ENCODE data around the gene CLTRN. TPM values are rescaled to one million over a fixed set of nuclear protein-coding genes. Genes with fewer than 3 reads are reported as not detected.

Gene CLTRN
- total RNA-seq, 1 experiment from 2014 or later: 0.10 TPM

GRCh38 chrX:15683193-15683592, 18.6 kb upstream of the CLTRN start:
- Histone ChIP-seq H3K4me3 (ENCODE audit: low read depth in 2 of 2, low read length in 2 of 2) (no peak overlapping the region), H3K36me3 (ENCODE audit: control insufficient read depth, insufficient read depth, low read length) (no peaks in the 10 kb centered on the region), H3K27ac (ENCODE audit: low read length) (no peak overlapping the region), H3K9me3 (ENCODE audit: control insufficient read depth, insufficient read depth, low read depth, low read length) (no peaks in the 10 kb centered on the region), H3K4me1 (ENCODE audit: control insufficient read depth, insufficient read depth, low read length) (no peaks in the 10 kb centered on the region), H3K27me3 (ENCODE audit: control insufficient read depth, insufficient read depth, low read length) (no peaks in the 10 kb centered on the region)
- intact Hi-C loops (cut with micrococcal nuclease; ENCODE audit: unreplicated experiment): loop anchor here (10.0 kb wide), 1 partner anchor 188 kb away; the partner anchor contains the start of gene PIR
- ChIA-PET CTCF (no interaction called here), POLR2A (no interaction called here)
- in situ Hi-C loops (cut with HindIII; ENCODE audit: low pct_unique_long_range_greater_than_20kb, low sequenced_read_pairs): no loop called here
- TF ChIP-seq TCF7L2 (IDR thresholded peaks at IDR 0.05; ENCODE audit: low read depth, low read length): no peak
- TF ChIP-seq SIN3A (IDR thresholded peaks at IDR 0.05; ENCODE audit: borderline replicate concordance, insufficient read depth, low read depth, low read length): no peak
- no peak for TF ChIP-seq REST (IDR thresholded peaks at IDR 0.05; ENCODE audit: insufficient read depth in 1 of 2, low read depth in 2 of 2, low read length in 1 of 2)
- no peak for TF ChIP-seq CTCF (IDR thresholded peaks at IDR 0.05)
- TF ChIP-seq POLR2AphosphoS5 (IDR thresholded peaks at IDR 0.05; ENCODE audit: low read depth, low read length): no peak
- BruUV-seq (replicated peaks): no TSS peak
- no peak for ATAC-seq
- no peak for DNase-seq (ENCODE audit: low read depth, low spot score)

- ChIA-PET CTCF (no interaction called here), POLR2A (no interaction called here)
- Histone ChIP-seq H3K4me1 (ENCODE audit: control insufficient read depth, insufficient read depth, low read length) (no peaks in the 10 kb centered on the region; the same call in 1 of the 2 replicates), H3K4me3 (ENCODE audit: low read depth in 2 of 2, low read length in 2 of 2) (no peak overlapping the region), H3K27me3 (ENCODE audit: control insufficient read depth, insufficient read depth, low read length) (no peaks in the 10 kb centered on the region), H3K27ac (ENCODE audit: low read length) (no peak overlapping the region), H3K9me3 (ENCODE audit: control insufficient read depth, insufficient read depth, low read depth, low read length) (no peaks in the 10 kb centered on the region), H3K36me3 (ENCODE audit: control insufficient read depth, insufficient read depth, low read length) (no peaks in the 10 kb centered on the region)
- no peak for TF ChIP-seq POLR2AphosphoS5 (IDR thresholded peaks at IDR 0.05; ENCODE audit: low read depth, low read length)
- TF ChIP-seq CTCF (IDR thresholded peaks at IDR 0.05): no peak
- no peak for TF ChIP-seq SIN3A (IDR thresholded peaks at IDR 0.05; ENCODE audit: borderline replicate concordance, insufficient read depth, low read depth, low read length)
- TF ChIP-seq TCF7L2 (IDR thresholded peaks at IDR 0.05; ENCODE audit: low read depth, low read length): no peak
- TF ChIP-seq REST (IDR thresholded peaks at IDR 0.05; ENCODE audit: insufficient read depth in 1 of 2, low read depth in 2 of 2, low read length in 1 of 2): no peak
- ATAC-seq (no peak), DNase-seq (ENCODE audit: low read depth, low spot score) (no peak)
- no TSS peak for BruUV-seq (replicated peaks)
- in situ Hi-C loops (cut with HindIII; ENCODE audit: low pct_unique_long_range_greater_than_20kb, low sequenced_read_pairs): no loop called here
- intact Hi-C loops (cut with micrococcal nuclease; ENCODE audit: unreplicated experiment): loop anchor here (10.0 kb wide), 1 partner anchor 187 kb away; the partner anchor contains the start of gene PIR
Observed at GRCh38 chrX:15681433-15681832, 16.8 kb upstream of the CLTRN start.

All from Panc1 (cell line).